K562 (cell line): Measurements from ENCODE around the gene IDNK. TPM values are rescaled to one million over a fixed set of nuclear protein-coding genes. Genes with fewer than 3 reads are reported as not detected.

Source experiments
- ATAC-seq: fragments of 200-7000 bp; cut with Tn5 transposase; 3 replicates; pipeline ENCODE4 v1.9.1; 2020; ENCODE audit warnings: moderate library complexity
- BruUV-seq: library from RNA; stranded (reverse); fragments of 400-500 nt; replicated peaks from 2 replicates; lab custom pipeline; 2021; lab: Mats Ljungman, UMichigan
- CTCF ChIA-PET: fragments of 300-600 bp; formaldehyde crosslinking; extraction: SDS; loops from one replicate; lab custom pipeline; 2021; ENCODE audit warnings: low intra/inter-chr PET ratio; lab: Yijun Ruan, JAX
- POLR2A ChIA-PET: fragments of 300-600, 350-650 bp; sonication (Branson Sonifier 250); formaldehyde crosslinking; extraction: SDS; loops from one replicate; lab custom pipeline; 2021; ENCODE audit warnings: antibody characterized with exemption, inconsistent platforms; lab: Yijun Ruan, JAX
- DNase-seq, 4 experiments: peaks; one replicate each; pipeline versions ENCODE4 v3.0.0 to v3.0.0-alpha.2; 2011 to 2018; ENCODE audit warnings: low spot score in 3 of 4, mixed read lengths in 3 of 4; ENCODE audit errors: extremely low read depth in 1 of 4
- FAIRE-seq: peaks from 2 replicates; lab custom pipeline; 2011; peaks lifted over from hg19 to GRCh38; lab: Jason Lieb, UNC
- H2AFZ ChIP-seq: 2 replicates; pipeline ENCODE4 v1.6.0; 2011; ENCODE audit warnings: low read depth, low read length, control low read depth, inconsistent platforms
- H3K27ac ChIP-seq: fragments of 200-600 bp; 3 replicates; pipeline ENCODE4 v1.8.0; 2011; ENCODE audit warnings: low read depth, mild to moderate bottlenecking, control low read depth, inconsistent platforms, low read length, moderate library complexity, mixed read lengths; ENCODE audit errors: extremely low read depth
- H3K27me3 ChIP-seq, 2 experiments: fragments of 300-600 bp in 1 of 2; 2 replicates in 1 of 2; 3 replicates in 1 of 2; pipeline versions ENCODE4 v1.6.0 to v1.8.0; 2011; ENCODE audit warnings: inconsistent platforms in 2 of 2, low read length in 2 of 2, mild to moderate bottlenecking in 1 of 2, mixed read lengths in 1 of 2, moderate library complexity in 1 of 2; ENCODE audit not compliant: control insufficient read depth in 2 of 2, insufficient read depth in 2 of 2
- H3K36me3 ChIP-seq: fragments of 300-600 bp; 3 replicates; pipeline ENCODE4 v1.8.0; 2011; ENCODE audit warnings: mild to moderate bottlenecking, low read length, inconsistent platforms; ENCODE audit not compliant: control insufficient read depth, insufficient read depth
- H3K4me1 ChIP-seq, 2 experiments: fragments of 200-600 bp in 1 of 2; replicated peaks in 1 of 2; 2 replicates in 1 of 2; 3 replicates in 1 of 2; pipeline versions ENCODE4 v1.5.1 to v1.8.0; 2011; ENCODE audit warnings: inconsistent platforms in 2 of 2, low read length in 2 of 2, mild to moderate bottlenecking in 1 of 2, mixed read lengths in 1 of 2, moderate library complexity in 1 of 2; ENCODE audit not compliant: control insufficient read depth in 2 of 2, insufficient read depth in 2 of 2
- H3K4me2 ChIP-seq: 2 replicates; pipeline ENCODE4 v1.6.1; 2011; ENCODE audit warnings: low read length, control low read depth, inconsistent platforms, mixed read lengths; ENCODE audit not compliant: insufficient read depth
- H3K4me3 ChIP-seq: fragments of 200-600 bp; sonication (generic), shearing (Covaris generic); 2 replicates; pipeline ENCODE4 v1.5.1; 2016; ENCODE audit warnings: control low read depth, inconsistent platforms
- H3K79me2 ChIP-seq: fragments of 200-600 bp; 3 replicates; pipeline ENCODE4 v1.8.0; 2011; ENCODE audit warnings: low read length, inconsistent platforms; ENCODE audit not compliant: control insufficient read depth, insufficient read depth
- H3K9ac ChIP-seq, 2 experiments: 2 replicates each; pipeline versions ENCODE4 v1.6.0 to v1.6.1; 2011; ENCODE audit warnings: low read depth in 2 of 2, low read length in 2 of 2, control low read depth in 1 of 2, inconsistent platforms in 1 of 2, mild to moderate bottlenecking in 1 of 2, mixed read lengths in 1 of 2; ENCODE audit not compliant: insufficient read depth in 1 of 2
- H3K9me1 ChIP-seq: one replicate; pipeline ENCODE4 v1.6.0; 2011; ENCODE audit warnings: inconsistent platforms, mild to moderate bottlenecking, low read length, moderate library complexity; ENCODE audit not compliant: control insufficient read depth, insufficient read depth
- H3K9me3 ChIP-seq: replicated peaks from 2 replicates; pipeline ENCODE4 v1.5.1; 2011; ENCODE audit warnings: low read depth, low read length, inconsistent platforms; ENCODE audit not compliant: control insufficient read depth, insufficient read depth
- H4K20me1 ChIP-seq: replicated peaks from 2 replicates; pipeline ENCODE4 v1.6.1; 2011; ENCODE audit warnings: low read length, inconsistent platforms, mixed read lengths; ENCODE audit not compliant: control insufficient read depth, insufficient read depth
- CCNT2 ChIP-seq: IDR thresholded peaks from 2 replicates; pipeline ENCODE4 v1.6.1; 2011; ENCODE audit warnings: borderline replicate concordance, low read depth, mild to moderate bottlenecking, moderate library complexity, mixed read lengths, low read length; ENCODE audit not compliant: insufficient read length; ENCODE audit errors: extremely low read depth
- CHD2 ChIP-seq: IDR thresholded peaks from 2 replicates; pipeline ENCODE4 v1.6.1; 2011; ENCODE audit warnings: low read depth, low read length
- GABPB2 ChIP-seq: fragments of 250-450 bp; sonication (Bioruptor Pico); conservative IDR thresholded peaks from 2 replicates; pipeline ENCODE4 v1.5.1; 2021; ENCODE audit warnings: mild to moderate bottlenecking
- MAFG ChIP-seq: fragments of 450-650 bp; conservative IDR thresholded peaks from 2 replicates; pipeline ENCODE4 v1.6.1; 2016; ENCODE audit warnings: missing genetic modification characterization, missing compliant biosample characterization
- NONO ChIP-seq, 2 experiments: fragments of 200-400 bp in 1 of 2; fragments of 450-650 bp in 1 of 2; formaldehyde crosslinking in 1 of 2; IDR thresholded peaks; 2 replicates each; pipeline ENCODE4 v1.6.1; 2017; ENCODE audit warnings: low read depth in 2 of 2, mild to moderate bottlenecking in 2 of 2, moderate library complexity in 2 of 2, low read length in 1 of 2
- SFPQ ChIP-seq: fragments of 200-400 bp; formaldehyde crosslinking; IDR thresholded peaks from 2 replicates; pipeline ENCODE4 v1.6.1; 2017; ENCODE audit warnings: mild to moderate bottlenecking, low read depth, low read length, moderate library complexity
- SRSF7 ChIP-seq: fragments of 200-400 bp; formaldehyde crosslinking; optimal IDR thresholded peaks from 2 replicates; pipeline ENCODE3; 2017; ENCODE audit warnings: mild to moderate bottlenecking, low read depth, low read length
- TAL1 ChIP-seq: fragments of 450-650 bp; IDR thresholded peaks from 2 replicates; pipeline ENCODE4 v1.6.1; 2016; ENCODE audit warnings: mild to moderate bottlenecking
- ZNF551 ChIP-seq: fragments of 250-450 bp; sonication (Bioruptor Pico); IDR thresholded peaks from 2 replicates; pipeline ENCODE4 v1.5.0; 2021; ENCODE audit warnings: mild to moderate bottlenecking, moderate library complexity
- WGBS: fragments of 100-300 bp; shearing (Covaris generic); methylation state at CpG from one replicate; pipeline ENCODE4 v1.1.6; 2016; ENCODE audit warnings: low coverage, mixed read lengths; ENCODE audit not compliant: insufficient coverage; ENCODE audit errors: missing lambda C conversion rate; 5-methylcytosine and 5-hydroxymethylcytosine counted together
- in situ Hi-C: fragments of 300-500 bp; cut with MboI; formaldehyde crosslinking; loops from 4 replicates; pipeline ENCODE4 v1.15.0; 2018; ENCODE audit warnings: inconsistent platforms, mixed read lengths
- intact Hi-C: fragments of 100-400 bp; cut with micrococcal nuclease; formaldehyde crosslinking; loops from 2 replicates; pipeline ENCODE4 v1.14.2; 2022
- polyA plus RNA-seq, 8 experiments: library from polyadenylated mRNA; depleted of rRNA in 4 of 8; stranded (reverse) in 5 of 8; unstranded in 3 of 8; fragments of >200 nt; fragmentation: Nextera tagmentation in 2 of 8; fragmentation: Illumina TruSeq in 1 of 8; extraction: Ambion mirVana in 2 of 8; extraction: Trizol in 1 of 8; gene quantifications; 2 replicates each; pipeline versions ENCODE4 v1.2.1 to v1.2.3, GENCODE V29; 2011 to 2014; ENCODE audit warnings: inconsistent platforms in 1 of 8, missing spikeins in 1 of 8
- total RNA-seq, 7 experiments: library from RNA; depleted of rRNA in 6 of 7; stranded (reverse); fragments of >200 nt in 6 of 7; fragmentation: Illumina TruSeq in 2 of 7; extraction: Trizol in 2 of 7; gene quantifications; 2 replicates each; pipeline versions ENCODE4 v1.2.1 to v1.2.3, GENCODE V29; 2011 to 2021; ENCODE audit warnings: low replicate concordance in 1 of 7
- TF ChIP-seq, protein P1 (sequence below): sonication (generic); formaldehyde crosslinking; IDR thresholded peaks from 2 replicates; pipeline ENCODE4 v1.8.0; 2022; ENCODE audit warnings: mild to moderate bottlenecking, low read depth, missing genetic modification reagents
- TF ChIP-seq, protein P2 (sequence below): sonication (generic); formaldehyde crosslinking; IDR thresholded peaks from 2 replicates; pipeline ENCODE4 v1.9.0; 2022; ENCODE audit warnings: mild to moderate bottlenecking, missing genetic modification reagents

Gene IDNK
- total and polyA plus RNA-seq, 9 of the 15 experiments (the other 6 are each of a cell fraction or from before 2014, with no cell fraction given) = 0.41 to 1.1 (median 0.55) TPM

DNA sequence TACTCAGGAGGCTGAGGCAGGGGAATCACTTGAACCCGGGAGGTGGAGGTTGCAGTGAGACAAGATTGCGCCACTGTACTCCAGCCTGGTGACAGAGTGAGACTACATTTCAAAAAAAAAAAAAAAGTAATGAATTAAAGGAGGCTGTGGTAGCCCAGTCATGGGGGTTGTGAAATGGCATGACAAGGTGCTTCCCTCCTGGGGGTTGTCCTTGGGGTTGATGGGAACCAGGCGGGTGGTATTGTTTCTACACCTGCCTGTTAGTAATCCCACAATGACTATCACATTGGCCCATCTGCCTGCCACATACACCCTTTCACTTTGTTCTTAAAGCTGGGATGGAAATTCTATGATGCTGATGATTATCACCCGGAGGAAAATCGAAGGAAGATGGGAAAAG lies 5.6 kb downstream of the IDNK start:
- intact Hi-C loops = loop anchor here (10.0 kb wide), 1 partner anchor 186 kb away; the partner anchor contains the start of gene GKAP1
- DNase-seq = no peak

More for the DNA sequence above, 5.6 kb downstream of the IDNK start:
- FAIRE-seq (no peak), ATAC-seq (no peak)
- 87% methylated on average over 3 of the region's 5 CpGs for WGBS
- no peak overlapping the region for H3K4me2 ChIP-seq
- no peaks in the 10 kb centered on the region for H4K20me1 ChIP-seq
- BruUV-seq = no TSS peak
- no peak for TF ChIP-seq SRSF7
- no peak for TF ChIP-seq GABPB2 (CRISPR knock-in tag)
- no peak for TF ChIP-seq CCNT2
- no peak for TF ChIP-seq TAL1
- no peak for TF ChIP-seq ZNF551 (CRISPR knock-in tag)
- no peak for TF ChIP-seq SFPQ
- TF ChIP-seq, protein P1, sequence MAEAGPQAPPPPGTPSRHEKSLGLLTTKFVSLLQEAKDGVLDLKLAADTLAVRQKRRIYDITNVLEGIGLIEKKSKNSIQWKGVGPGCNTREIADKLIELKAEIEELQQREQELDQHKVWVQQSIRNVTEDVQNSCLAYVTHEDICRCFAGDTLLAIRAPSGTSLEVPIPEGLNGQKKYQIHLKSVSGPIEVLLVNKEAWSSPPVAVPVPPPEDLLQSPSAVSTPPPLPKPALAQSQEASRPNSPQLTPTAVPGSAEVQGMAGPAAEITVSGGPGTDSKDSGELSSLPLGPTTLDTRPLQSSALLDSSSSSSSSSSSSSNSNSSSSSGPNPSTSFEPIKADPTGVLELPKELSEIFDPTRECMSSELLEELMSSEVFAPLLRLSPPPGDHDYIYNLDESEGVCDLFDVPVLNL (CRISPR knock-in tag) = no peak
- TF ChIP-seq CHD2 = no peak
- no peak for TF ChIP-seq MAFG (tag)
- TF ChIP-seq, protein P2, sequence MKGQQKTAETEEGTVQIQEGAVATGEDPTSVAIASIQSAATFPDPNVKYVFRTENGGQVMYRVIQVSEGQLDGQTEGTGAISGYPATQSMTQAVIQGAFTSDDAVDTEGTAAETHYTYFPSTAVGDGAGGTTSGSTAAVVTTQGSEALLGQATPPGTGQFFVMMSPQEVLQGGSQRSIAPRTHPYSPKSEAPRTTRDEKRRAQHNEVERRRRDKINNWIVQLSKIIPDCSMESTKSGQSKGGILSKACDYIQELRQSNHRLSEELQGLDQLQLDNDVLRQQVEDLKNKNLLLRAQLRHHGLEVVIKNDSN (CRISPR knock-in tag) = no peak
- no peak for TF ChIP-seq NONO (IDR thresholded peaks at IDR 0.05; ENCODE audit: low read depth in 2 of 2, low read length in 1 of 2)
- TF ChIP-seq, all 486 proteins: peak for 0
- no peaks in the 10 kb centered on the region for H3K9me3 ChIP-seq
- peaks cover 3% of the 10 kb centered on the region; the same call in 1 of the 3 replicates for H3K36me3 ChIP-seq
- H3K4me3 ChIP-seq = no peak overlapping the region
- CTCF ChIA-PET = no interaction called here
- H3K27me3 ChIP-seq = no peaks in the 10 kb centered on the region
- no peaks in the 10 kb centered on the region for H3K79me2 ChIP-seq
- POLR2A ChIA-PET = interaction anchor here (0.6 kb wide), 1 partner anchor 130 kb away, joined by 3 read pairs; no protein-coding TSS in a partner anchor
- no peak overlapping the region for H3K9ac ChIP-seq
- no peak overlapping the region for H3K27ac ChIP-seq
- in situ Hi-C loops = no loop called here
- peaks cover 7 to 21% of the 10 kb centered on the region in 2 experiments; a peak in 3 of 5 replicates for H3K4me1 ChIP-seq
- H3K9me1 ChIP-seq = no peaks in the 10 kb centered on the region
- no peak overlapping the region for H2AFZ ChIP-seq
